ENCODE measurements around the gene PAFAH1B1.

DNA sequence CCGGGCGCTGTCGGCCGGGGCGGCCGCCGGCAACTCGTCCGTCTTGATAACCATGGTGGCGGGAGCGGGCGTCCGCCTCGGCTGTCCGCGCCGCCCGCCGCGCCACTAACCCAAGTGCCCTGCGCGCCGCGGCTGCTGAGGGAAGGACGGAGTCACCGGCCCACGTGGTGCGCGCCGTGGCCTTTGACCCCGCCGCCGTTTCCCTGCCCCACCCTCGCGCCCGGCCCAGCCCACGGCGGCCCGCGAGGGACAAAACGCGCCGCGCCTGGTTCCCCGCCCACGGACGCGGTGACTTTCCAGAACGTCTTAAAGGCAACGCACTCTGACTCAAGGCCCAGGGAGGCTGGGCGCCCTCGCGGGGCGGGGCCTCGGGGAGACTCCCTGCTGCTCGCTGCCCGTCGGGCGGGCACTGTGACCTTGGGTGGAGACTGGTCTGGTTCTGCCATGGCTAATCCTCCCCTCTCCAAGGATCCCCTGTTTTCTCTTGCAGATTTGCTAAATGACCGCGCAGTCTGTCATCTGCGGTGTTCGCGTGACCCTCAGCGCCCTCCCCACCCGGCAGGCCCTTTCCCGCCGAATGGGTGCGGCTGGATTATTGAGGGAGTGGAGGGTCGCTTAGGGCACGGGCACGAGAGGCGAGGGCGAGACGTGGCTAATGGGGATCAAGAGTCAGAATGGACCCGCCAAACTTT lies 118.3 kb downstream of the PAFAH1B1 start, which contains the start of gene CLUH:
- no peak for TF ChIP-seq EZH2 (IDR thresholded peaks at IDR 0.05; ENCODE audit: borderline replicate concordance, insufficient read depth, low read depth, low read length, poor library complexity, severe bottlenecking)
- TF ChIP-seq, protein P1, sequence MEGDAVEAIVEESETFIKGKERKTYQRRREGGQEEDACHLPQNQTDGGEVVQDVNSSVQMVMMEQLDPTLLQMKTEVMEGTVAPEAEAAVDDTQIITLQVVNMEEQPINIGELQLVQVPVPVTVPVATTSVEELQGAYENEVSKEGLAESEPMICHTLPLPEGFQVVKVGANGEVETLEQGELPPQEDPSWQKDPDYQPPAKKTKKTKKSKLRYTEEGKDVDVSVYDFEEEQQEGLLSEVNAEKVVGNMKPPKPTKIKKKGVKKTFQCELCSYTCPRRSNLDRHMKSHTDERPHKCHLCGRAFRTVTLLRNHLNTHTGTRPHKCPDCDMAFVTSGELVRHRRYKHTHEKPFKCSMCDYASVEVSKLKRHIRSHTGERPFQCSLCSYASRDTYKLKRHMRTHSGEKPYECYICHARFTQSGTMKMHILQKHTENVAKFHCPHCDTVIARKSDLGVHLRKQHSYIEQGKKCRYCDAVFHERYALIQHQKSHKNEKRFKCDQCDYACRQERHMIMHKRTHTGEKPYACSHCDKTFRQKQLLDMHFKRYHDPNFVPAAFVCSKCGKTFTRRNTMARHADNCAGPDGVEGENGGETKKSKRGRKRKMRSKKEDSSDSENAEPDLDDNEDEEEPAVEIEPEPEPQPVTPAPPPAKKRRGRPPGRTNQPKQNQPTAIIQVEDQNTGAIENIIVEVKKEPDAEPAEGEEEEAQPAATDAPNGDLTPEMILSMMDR (IDR thresholded peaks at IDR 0.05): no peak

Measured in B cell (primary cell).